Peyer's patch (tissue), 4 donors: ENCODE measurements around the gene CFAP73. TPM values are rescaled to one million over a fixed set of nuclear protein-coding genes. Genes with fewer than 3 reads are reported as not detected.

Experiments
- DNase-seq, 3 donors: peaks; one replicate each; pipeline ENCODE4 v3.0.0-alpha.2; 2017 to 2019
- H3K27ac ChIP-seq, 4 donors: fragments of 200-600 bp; sonication (generic); one replicate each; pipeline ENCODE4 v1.5.1; 2016 to 2019
- H3K27me3 ChIP-seq, 2 donors: fragments of 200-600 bp; sonication (generic); one replicate each; pipeline ENCODE4 v1.5.1; 2019
- H3K36me3 ChIP-seq, 3 donors: fragments of 200-600 bp; sonication (generic); one replicate each; pipeline ENCODE4 v1.5.1; 2016 to 2019
- H3K4me1 ChIP-seq, 4 donors: fragments of 200-600 bp; sonication (generic); one replicate each; pipeline ENCODE4 v1.5.1; 2016 to 2019
- H3K4me3 ChIP-seq, 4 donors: fragments of 200-600 bp; sonication (generic); 1 replicate in 3 of 4; 2 replicates in 1 of 4; pipeline ENCODE4 v1.5.1; 2016 to 2019; ENCODE audit warnings: mild to moderate bottlenecking in 1 of 4
- H3K9me3 ChIP-seq, 4 donors: fragments of 200-600 bp; sonication (generic); one replicate each; pipeline ENCODE4 v1.5.1; 2016 to 2019; ENCODE audit warnings: mild to moderate bottlenecking in 1 of 4
- CTCF ChIP-seq, 6 experiments: fragments of 450-650 bp in 4 of 6; fragments of 200-600 bp in 2 of 6; sonication (generic) in 1 of 6; IDR thresholded peaks; one replicate each; pipeline ENCODE4 v1.5.1; 2017 to 2019; ENCODE audit warnings: antibody characterized with exemption in 6 of 6, mild to moderate bottlenecking in 3 of 6, moderate library complexity in 1 of 6
- POLR2A ChIP-seq, 2 donors: fragments of 450-650 bp; IDR thresholded peaks; one replicate each; pipeline ENCODE4 v1.5.1; 2017; ENCODE audit warnings: antibody characterized with exemption in 2 of 2, mild to moderate bottlenecking in 2 of 2, moderate library complexity in 2 of 2
- total RNA-seq, 4 donors: library from RNA; depleted of rRNA; stranded (reverse); fragments of >200 nt; gene quantifications; one replicate each; pipeline ENCODE4 v1.1.0, GENCODE V29; 2016

Gene CFAP73
- total RNA-seq, 4 donors from 2014 or later, result not detected

DNA sequence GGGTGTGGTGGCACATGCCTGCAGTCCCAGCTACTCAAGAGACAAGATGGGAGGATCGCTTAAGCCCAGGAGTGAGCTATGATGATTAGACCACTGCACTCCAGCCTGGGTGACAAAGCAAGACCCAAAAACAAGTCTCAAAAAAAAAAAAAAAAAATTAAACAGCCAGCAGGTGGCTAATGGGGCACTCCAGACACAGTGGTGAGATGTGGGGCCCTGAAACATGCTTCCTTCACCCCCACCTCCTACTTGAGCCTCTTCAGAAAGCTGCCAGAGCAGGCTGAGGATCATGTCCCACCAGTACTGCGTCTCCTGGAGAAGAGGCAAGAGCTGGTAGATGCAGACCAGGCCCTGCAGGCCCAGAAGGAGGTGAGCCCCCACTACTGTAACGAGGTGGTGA lies 2.1 kb downstream of the CFAP73 start:
- Histone ChIP-seq H3K27ac (no peak overlapping the region), H3K4me3 (no peak overlapping the region), H3K9me3 (no peaks in the 10 kb centered on the region), H3K4me1 (peaks cover 0 to 25% (median 10%) of the 10 kb centered on the region in 4 donors), H3K36me3 (no peaks in the 10 kb centered on the region), H3K27me3 (peaks cover 0 to 10% of the 10 kb centered on the region in 2 donors)
- TF ChIP-seq POLR2A (IDR thresholded peaks at IDR 0.05), result no peak
- DNase-seq, result no peak

- H3K9me3 ChIP-seq, result no peaks in the 10 kb centered on the region
- no peak overlapping the region for H3K27ac ChIP-seq
- peaks cover 0 to 25% (median 10%) of the 10 kb centered on the region in 4 donors for H3K4me1 ChIP-seq
- H3K36me3 ChIP-seq, result no peaks in the 10 kb centered on the region
- peaks cover 0 to 10% of the 10 kb centered on the region in 2 donors for H3K27me3 ChIP-seq
- peak overlapping the region; percentile 30 to 56 (median 52) for H3K4me3 ChIP-seq
- no peak for DNase-seq
- no peak for TF ChIP-seq POLR2A (IDR thresholded peaks at IDR 0.05)
- no peak for TF ChIP-seq CTCF (IDR thresholded peaks at IDR 0.05)
Observed at GRCh38 chr12:113152196-113152834, 2.8 kb downstream of the CFAP73 start.

DNA sequence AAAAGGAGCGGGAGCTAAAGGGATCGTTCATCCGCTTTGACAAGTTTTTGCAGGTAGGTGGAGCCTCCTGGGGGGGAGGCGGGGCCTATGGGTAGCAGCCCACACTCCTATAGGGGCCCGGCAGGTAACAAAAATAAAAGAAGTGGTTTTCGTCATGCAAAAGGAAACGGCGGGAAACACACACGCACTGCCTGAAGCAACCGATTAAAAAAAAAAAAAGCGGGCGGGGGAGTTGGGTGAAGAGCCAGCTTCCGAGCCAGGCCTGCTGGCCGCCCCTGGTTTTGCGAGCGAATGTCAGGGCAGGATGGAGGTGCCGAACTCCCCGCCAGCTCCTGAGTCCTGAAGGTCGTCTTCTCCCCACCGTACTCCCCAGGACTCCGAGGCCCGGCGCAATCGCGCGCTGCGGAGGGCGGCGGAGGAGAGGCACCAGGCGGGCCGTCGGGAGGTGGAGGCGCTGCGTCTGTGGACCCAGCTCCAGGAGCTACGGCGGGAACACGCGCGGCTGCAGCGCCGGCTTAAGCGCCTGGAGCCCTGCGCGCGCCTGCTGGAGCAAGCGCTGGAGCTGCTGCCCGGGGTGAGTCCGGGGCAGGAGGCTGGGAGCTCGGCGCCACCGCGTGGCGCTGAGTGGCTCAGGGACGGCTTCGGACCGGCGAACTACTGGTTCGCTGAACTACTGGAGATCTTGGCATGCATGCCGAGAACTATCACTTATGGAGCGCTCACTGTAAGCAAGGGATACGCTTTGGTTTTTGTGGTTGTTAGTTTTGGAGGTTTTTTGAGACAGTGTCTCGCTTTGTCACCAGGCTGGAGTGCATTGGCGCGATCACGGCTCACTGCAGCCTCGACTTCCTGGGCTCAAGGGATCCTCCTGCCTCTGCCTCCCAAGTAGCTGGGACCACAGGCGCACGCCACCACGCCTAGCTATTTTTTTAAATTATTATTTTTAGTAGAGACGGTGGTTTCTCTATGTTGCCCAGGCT lies 3.6 kb downstream of the CFAP73 start:
- peak; percentile 61 to 82 (median 76) for DNase-seq
- Histone ChIP-seq H3K27ac (peak overlapping the region in 1 of 4 donors; percentile 63), H3K27me3 (peaks cover 0 to 10% of the 10 kb centered on the region in 2 donors), H3K9me3 (no peaks in the 10 kb centered on the region), H3K36me3 (peaks cover 0 to 6% (median 0%) of the 10 kb centered on the region in 3 donors), H3K4me3 (peak overlapping the region; percentile 30 to 56 (median 52)), H3K4me1 (peaks cover 0 to 25% (median 10%) of the 10 kb centered on the region in 4 donors)
- TF ChIP-seq POLR2A (IDR thresholded peaks at IDR 0.05) (no peak), CTCF (IDR thresholded peaks at IDR 0.05) (peak in 4 of 6 experiments; percentile 39 to 61 (median 53))

DNA sequence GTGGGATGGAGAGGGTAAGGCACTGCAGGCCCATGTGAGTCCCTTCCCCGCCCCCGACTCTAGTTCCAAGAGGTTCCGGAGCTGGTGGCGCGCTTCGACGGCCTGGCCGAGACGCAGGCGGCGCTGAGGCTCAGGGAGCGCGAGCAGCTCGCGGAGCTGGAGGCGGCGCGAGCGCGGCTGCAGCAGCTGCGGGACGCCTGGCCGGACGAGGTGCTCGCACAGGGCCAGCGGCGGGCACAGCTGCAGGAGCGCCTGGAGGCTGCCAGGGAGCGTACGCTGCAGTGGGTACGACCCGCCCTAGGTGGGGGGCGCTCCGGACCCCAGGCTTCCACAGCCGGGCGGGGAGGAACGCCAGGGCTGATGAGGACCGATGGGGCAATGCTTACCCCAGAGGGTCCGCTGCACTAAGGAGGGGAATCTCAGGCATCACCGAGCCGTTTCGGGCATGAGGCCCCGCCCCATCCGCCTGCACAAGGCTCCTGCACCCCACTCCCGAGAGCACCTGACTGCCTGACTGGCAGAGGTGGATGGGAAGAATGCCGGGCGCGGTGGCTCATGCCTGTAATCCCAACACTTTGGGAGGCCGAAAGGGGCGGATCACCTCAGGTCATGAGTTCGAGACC lies 4.9 kb downstream of the CFAP73 start:
- no peak for TF ChIP-seq POLR2A (IDR thresholded peaks at IDR 0.05)
- no peak for TF ChIP-seq CTCF (IDR thresholded peaks at IDR 0.05)
- Histone ChIP-seq H3K4me3 (peak overlapping the region in 3 of 4 donors; percentile 29 to 39 (median 36)), H3K9me3 (no peaks in the 10 kb centered on the region), H3K27me3 (peaks cover 0 to 10% of the 10 kb centered on the region in 2 donors), H3K4me1 (peaks cover 0 to 25% (median 10%) of the 10 kb centered on the region in 4 donors), H3K36me3 (peaks cover 0 to 19% (median 0%) of the 10 kb centered on the region in 3 donors), H3K27ac (no peak overlapping the region)
- peak in 1 of 3 donors; percentile 23 for DNase-seq

GRCh38 chr12:113155060-113155459 lies 5.5 kb downstream of the CFAP73 start:
- Histone ChIP-seq H3K4me3 (no peak overlapping the region), H3K9me3 (no peaks in the 10 kb centered on the region), H3K4me1 (peaks cover 0 to 25% (median 10%) of the 10 kb centered on the region in 4 donors), H3K27ac (no peak overlapping the region), H3K36me3 (peaks cover 0 to 25% (median 0%) of the 10 kb centered on the region in 3 donors), H3K27me3 (peaks cover 0 to 10% of the 10 kb centered on the region in 2 donors)
- TF ChIP-seq CTCF (IDR thresholded peaks at IDR 0.05) (no peak), POLR2A (IDR thresholded peaks at IDR 0.05) (no peak)
- DNase-seq, result no peak
